ENCODE data around the gene ASAP2.

- TF ChIP-seq SMAD2 (IDR thresholded peaks at IDR 0.05; ENCODE audit: low read depth, low read length) (no peak), CTCF (IDR thresholded peaks at IDR 0.05 in 2 of 3, conservative IDR thresholded peaks at IDR 0.05 in 1 of 3; ENCODE audit: insufficient read depth in 2 of 3, low read depth in 1 of 3, low read length in 3 of 3) (peak in 2 of 3 experiments; percentile 12 to 33; a peak in 3 of 6 replicates), SMC3 (conservative IDR thresholded peaks at IDR 0.05; ENCODE audit: insufficient read depth, low read depth, low read length) (no peak), CHD4 (IDR thresholded peaks at IDR 0.05; ENCODE audit: insufficient read depth, insufficient replicate concordance, low read depth, low read length, poor library complexity, severe bottlenecking) (no peak)
Measured at GRCh38 chr2:9160732-9161131, 45.9 kb upstream of the ASAP2 start.
